ENCODE data around the gene FGF6.

DNA sequence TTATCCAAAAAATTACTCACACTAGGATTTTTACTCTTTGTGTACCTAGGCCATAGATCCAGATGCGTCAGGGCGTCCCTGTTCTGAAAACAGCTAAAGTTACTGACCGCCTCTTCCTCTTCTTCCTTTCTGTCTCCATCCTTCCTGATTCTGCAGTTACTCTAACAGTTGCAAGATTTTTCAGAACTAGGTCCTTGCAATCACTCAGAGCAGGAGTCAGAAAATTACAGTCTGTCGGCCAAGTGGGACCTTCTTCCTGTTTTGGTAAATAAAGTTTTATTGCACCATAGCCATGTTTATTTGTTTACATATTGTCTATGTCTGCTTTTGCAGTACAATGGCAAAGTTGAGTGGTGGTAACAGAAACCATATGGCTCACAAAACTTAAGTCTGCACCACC lies 25.6 kb upstream of the FGF6 start:
- TF ChIP-seq STAT1 (IDR thresholded peaks at IDR 0.05; ENCODE audit: unreplicated experiment) (no peak), POLR2AphosphoS5 (IDR thresholded peaks at IDR 0.05; ENCODE audit: low read depth) (no peak), CREB1 (CRISPR knock-in tag; IDR thresholded peaks at IDR 0.05; ENCODE audit: low read depth) (no peak), EZH2 (IDR thresholded peaks at IDR 0.05; ENCODE audit: low read depth, unreplicated experiment) (no peak), ZNF114 (CRISPR knock-in tag; IDR thresholded peaks at IDR 0.05) (no peak), EZH2phosphoT487 (IDR thresholded peaks at IDR 0.05; ENCODE audit: unreplicated experiment) (no peak), REST (IDR thresholded peaks at IDR 0.05; ENCODE audit: unreplicated experiment) (no peak), JUNB (IDR thresholded peaks at IDR 0.05; ENCODE audit: unreplicated experiment) (no peak), ZNF331 (CRISPR knock-in tag; IDR thresholded peaks at IDR 0.05; ENCODE audit: low read depth) (no peak)
- TF ChIP-seq, protein P1, sequence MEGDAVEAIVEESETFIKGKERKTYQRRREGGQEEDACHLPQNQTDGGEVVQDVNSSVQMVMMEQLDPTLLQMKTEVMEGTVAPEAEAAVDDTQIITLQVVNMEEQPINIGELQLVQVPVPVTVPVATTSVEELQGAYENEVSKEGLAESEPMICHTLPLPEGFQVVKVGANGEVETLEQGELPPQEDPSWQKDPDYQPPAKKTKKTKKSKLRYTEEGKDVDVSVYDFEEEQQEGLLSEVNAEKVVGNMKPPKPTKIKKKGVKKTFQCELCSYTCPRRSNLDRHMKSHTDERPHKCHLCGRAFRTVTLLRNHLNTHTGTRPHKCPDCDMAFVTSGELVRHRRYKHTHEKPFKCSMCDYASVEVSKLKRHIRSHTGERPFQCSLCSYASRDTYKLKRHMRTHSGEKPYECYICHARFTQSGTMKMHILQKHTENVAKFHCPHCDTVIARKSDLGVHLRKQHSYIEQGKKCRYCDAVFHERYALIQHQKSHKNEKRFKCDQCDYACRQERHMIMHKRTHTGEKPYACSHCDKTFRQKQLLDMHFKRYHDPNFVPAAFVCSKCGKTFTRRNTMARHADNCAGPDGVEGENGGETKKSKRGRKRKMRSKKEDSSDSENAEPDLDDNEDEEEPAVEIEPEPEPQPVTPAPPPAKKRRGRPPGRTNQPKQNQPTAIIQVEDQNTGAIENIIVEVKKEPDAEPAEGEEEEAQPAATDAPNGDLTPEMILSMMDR (conservative IDR thresholded peaks at IDR 0.05; ENCODE audit: low read depth in 2 of 2): no peak
- TF ChIP-seq, protein P2, sequence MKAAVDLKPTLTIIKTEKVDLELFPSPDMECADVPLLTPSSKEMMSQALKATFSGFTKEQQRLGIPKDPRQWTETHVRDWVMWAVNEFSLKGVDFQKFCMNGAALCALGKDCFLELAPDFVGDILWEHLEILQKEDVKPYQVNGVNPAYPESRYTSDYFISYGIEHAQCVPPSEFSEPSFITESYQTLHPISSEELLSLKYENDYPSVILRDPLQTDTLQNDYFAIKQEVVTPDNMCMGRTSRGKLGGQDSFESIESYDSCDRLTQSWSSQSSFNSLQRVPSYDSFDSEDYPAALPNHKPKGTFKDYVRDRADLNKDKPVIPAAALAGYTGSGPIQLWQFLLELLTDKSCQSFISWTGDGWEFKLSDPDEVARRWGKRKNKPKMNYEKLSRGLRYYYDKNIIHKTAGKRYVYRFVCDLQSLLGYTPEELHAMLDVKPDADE (IDR thresholded peaks at IDR 0.05): no peak

All from GM23338 (cell line).